ENCODE results near the gene STAT5A.
A peak's percentile ranks its signal among the peaks of the same experiment; 100 is the strongest.

STAT5A gene

GRCh38 chr17:42325026-42325425 is 36.7 kb downstream of the STAT5A start:
- CTCF ChIA-PET = interaction anchor here (0.6 to 11.1 kb wide), 14 partner anchors 10 to 245 kb away, joined by 3 to 170 read pairs (median 6); partner anchors contain the start of genes CAVIN1 and STAT3
- TF ChIP-seq CTCF (IDR thresholded peaks at IDR 0.05; ENCODE audit: insufficient read depth, low read length, missing control alignments) = no peak
- POLR2A ChIA-PET = interaction anchor here (0.7 to 1.3 kb wide), 2 partner anchors 98 to 148 kb away, joined by 4 to 7 read pairs; partner anchors contain the start of gene CAVIN1
- peak; percentile 59 for DNase-seq (ENCODE audit: low read depth, low spot score)
- no peak overlapping the region for H3K4me3 ChIP-seq (ENCODE audit: low read depth, low read length)

- CTCF ChIA-PET = interaction anchor here (0.8 to 1.9 kb wide), 10 partner anchors 13 to 206 kb away, joined by 3 to 9 read pairs (median 4); partner anchors contain the start of gene NAGLU
These were observed 41.0 kb downstream of the STAT5A start for GRCh38 chr17:42329025-42329976.

GRCh38 chr17:42333053-42333452 is 44.8 kb downstream of the STAT5A start:
- H3K4me3 ChIP-seq (ENCODE audit: low read depth, low read length) = no peak overlapping the region
- no peak for TF ChIP-seq CTCF (IDR thresholded peaks at IDR 0.05; ENCODE audit: insufficient read depth, low read length, missing control alignments)
- ChIA-PET POLR2A (no interaction called here), CTCF (interaction anchor here (0.6 to 1.3 kb wide), 2 partner anchors 9 to 20 kb away, joined by 3 to 5 read pairs; no protein-coding TSS in a partner anchor)
- no peak for DNase-seq (ENCODE audit: low read depth, low spot score)

More at GRCh38 chr17:42329025-42329976, 41.0 kb downstream of the STAT5A start:
- POLR2A ChIA-PET = interaction anchor here (0.6 to 1.4 kb wide), 4 partner anchors 26 to 191 kb away, joined by 3 to 7 read pairs (median 4); partner anchors contain the start of genes CAVIN1 and STAT3
- TF ChIP-seq CTCF (IDR thresholded peaks at IDR 0.05; ENCODE audit: insufficient read depth, low read length, missing control alignments) = no peak
- DNase-seq (ENCODE audit: low read depth, low spot score) = no peak
- H3K4me3 ChIP-seq (ENCODE audit: low read depth, low read length) = no peak overlapping the region

GRCh38 chr17:42334677-42335076 is 46.4 kb downstream of the STAT5A start:
- no peak for DNase-seq (ENCODE audit: low read depth, low spot score)
- no peak for TF ChIP-seq CTCF (IDR thresholded peaks at IDR 0.05; ENCODE audit: insufficient read depth, low read length, missing control alignments)
- CTCF ChIA-PET = interaction anchor here (0.8 to 2.5 kb wide), 5 partner anchors 11 to 182 kb away, joined by 3 to 6 read pairs (median 5); no protein-coding TSS in a partner anchor
- H3K4me3 ChIP-seq (ENCODE audit: low read depth, low read length) = no peak overlapping the region
- POLR2A ChIA-PET = interaction anchor here (0.6 kb wide), 1 partner anchor 214 kb away, joined by 3 read pairs; no protein-coding TSS in a partner anchor

- no peak for TF ChIP-seq CTCF (IDR thresholded peaks at IDR 0.05; ENCODE audit: insufficient read depth, low read length, missing control alignments)
- CTCF ChIA-PET = interaction anchor here (0.8 to 1.1 kb wide), 4 partner anchors 14 to 180 kb away, joined by 3 to 4 read pairs (median 3); no protein-coding TSS in a partner anchor
- POLR2A ChIA-PET = interaction anchor here (0.6 kb wide), 1 partner anchor 51 kb away, joined by 3 read pairs; no protein-coding TSS in a partner anchor
- H3K4me3 ChIP-seq (ENCODE audit: low read depth, low read length) = no peak overlapping the region
- DNase-seq (ENCODE audit: low read depth, low spot score) = peak; percentile 59
These were observed 49.1 kb downstream of the STAT5A start for GRCh38 chr17:42337442-42337841.

Measured in AG04449 (cell line).